Uterus (tissue), 2 donors: ENCODE measurements around the gene TRA2B.

Source experiments
- CTCF ChIP-seq, 4 experiments: fragments of 200-600 bp in 2 of 4; fragments of 450-650 bp in 2 of 4; sonication (generic) in 2 of 4; IDR thresholded peaks; one replicate each; pipeline ENCODE4 v1.5.1; 2016 to 2019; ENCODE audit warnings: antibody characterized with exemption in 4 of 4, mild to moderate bottlenecking in 2 of 4, moderate library complexity in 1 of 4
- POLR2A ChIP-seq, 2 donors: fragments of 450-650 bp; IDR thresholded peaks; one replicate each; pipeline ENCODE4 v1.6.1; 2016; ENCODE audit warnings: antibody characterized with exemption in 2 of 2, mild to moderate bottlenecking in 1 of 2, moderate library complexity in 1 of 2

GRCh38 chr3:185866555-185866954 is 71.3 kb downstream of the TRA2B start:
- TF ChIP-seq POLR2A (IDR thresholded peaks at IDR 0.05) (no peak), CTCF (IDR thresholded peaks at IDR 0.05) (no peak)
